GM21737 (cell line): ENCODE results near the gene ZNF735.
"Not testable (repeated sequence)": the region's sequence is repeated elsewhere in the genome, so short reads cannot be mapped to it uniquely, and the experiment has no call there.

Experiments used
- ATAC-seq: cut with Tn5 transposase; IDR thresholded peaks from one replicate; pipeline ENCODE4 v1.9.1; 2021; ENCODE audit warnings: mild to moderate bottlenecking, moderate library complexity; ENCODE audit not compliant: unreplicated experiment

The ZNF735 gene

GRCh38 chr7:64206903-64207302 is at the start of gene ZNF735:
Gene ZNF735 (plus strand): TSS chr7:64207203. CDS start chr7:64207203, 0 bp downstream.
- ATAC-seq, result no peak

GRCh38 chr7:64170974-64171373 is 36.0 kb upstream of the ZNF735 start:
- not testable (repeated sequence) for ATAC-seq

GRCh38 chr7:64174328-64174727 is 32.7 kb upstream of the ZNF735 start:
- no peak for ATAC-seq

- no peak for ATAC-seq
These were observed 32.1 kb upstream of the ZNF735 start for GRCh38 chr7:64174941-64175340.

GRCh38 chr7:64180989-64181388 is 26.0 kb upstream of the ZNF735 start:
- no peak for ATAC-seq

GRCh38 chr7:64181586-64181985 is 25.4 kb upstream of the ZNF735 start:
- no peak for ATAC-seq

- ATAC-seq, result no peak
These were observed 24.8 kb upstream of the ZNF735 start for GRCh38 chr7:64182036-64182790.

- no peak for ATAC-seq
These were observed 23.8 kb upstream of the ZNF735 start for GRCh38 chr7:64183126-64183742.

GRCh38 chr7:64183827-64184372 is 23.1 kb upstream of the ZNF735 start:
- ATAC-seq, result no peak

GRCh38 chr7:64184376-64184775 is 22.6 kb upstream of the ZNF735 start:
- no peak for ATAC-seq

- ATAC-seq, result no peak
These were observed 19.6 kb upstream of the ZNF735 start for GRCh38 chr7:64187408-64187807.

GRCh38 chr7:64192148-64192704 is 14.8 kb upstream of the ZNF735 start:
- ATAC-seq, result no peak

- no peak for ATAC-seq
These were observed 14.2 kb upstream of the ZNF735 start for GRCh38 chr7:64192775-64193174.

GRCh38 chr7:64219710-64220298 is 12.8 kb downstream of the ZNF735 start:
- ATAC-seq, result not testable (repeated sequence)

- no peak for ATAC-seq
These were observed 16.4 kb downstream of the ZNF735 start for GRCh38 chr7:64223366-64223765.

GRCh38 chr7:64228174-64228573 is 21.2 kb downstream of the ZNF735 start, which contains the start of gene ZNF679:
Gene ZNF679 (plus strand): TSS chr7:64228474. CDS start chr7:64249118, 20,644 bp downstream.
- not testable (repeated sequence) for ATAC-seq

GRCh38 chr7:64266341-64266919 is 59.4 kb downstream of the ZNF735 start:
- no peak for ATAC-seq
